ENCODE measurements around the gene AFF3.
A peak's percentile ranks its signal among the peaks of the same experiment; 100 is the strongest.
"Not testable (repeated sequence)": the region's sequence is repeated elsewhere in the genome, so short reads cannot be mapped to it uniquely, and the experiment has no call there.

AFF3 gene

DNA sequence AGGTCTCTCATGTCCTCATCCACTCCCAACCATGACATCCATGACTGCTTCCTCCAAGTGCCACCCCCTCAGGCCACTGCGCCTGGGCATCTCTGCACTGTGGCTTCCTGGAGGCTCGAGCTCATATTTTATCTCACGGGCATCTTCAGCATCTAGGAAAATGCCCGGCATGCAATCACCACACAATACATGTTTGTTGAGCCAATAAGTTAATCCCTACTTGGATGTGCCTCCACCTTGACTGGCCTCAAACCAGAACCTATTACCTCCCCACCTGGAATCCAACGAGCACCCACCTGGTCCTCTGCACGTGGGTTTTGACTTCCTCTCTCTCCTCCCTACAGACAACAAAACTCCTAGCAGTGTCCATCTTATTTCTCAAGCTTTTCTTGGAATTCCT is 453.7 kb downstream of the AFF3 start:
- no peak for DNase-seq

DNA sequence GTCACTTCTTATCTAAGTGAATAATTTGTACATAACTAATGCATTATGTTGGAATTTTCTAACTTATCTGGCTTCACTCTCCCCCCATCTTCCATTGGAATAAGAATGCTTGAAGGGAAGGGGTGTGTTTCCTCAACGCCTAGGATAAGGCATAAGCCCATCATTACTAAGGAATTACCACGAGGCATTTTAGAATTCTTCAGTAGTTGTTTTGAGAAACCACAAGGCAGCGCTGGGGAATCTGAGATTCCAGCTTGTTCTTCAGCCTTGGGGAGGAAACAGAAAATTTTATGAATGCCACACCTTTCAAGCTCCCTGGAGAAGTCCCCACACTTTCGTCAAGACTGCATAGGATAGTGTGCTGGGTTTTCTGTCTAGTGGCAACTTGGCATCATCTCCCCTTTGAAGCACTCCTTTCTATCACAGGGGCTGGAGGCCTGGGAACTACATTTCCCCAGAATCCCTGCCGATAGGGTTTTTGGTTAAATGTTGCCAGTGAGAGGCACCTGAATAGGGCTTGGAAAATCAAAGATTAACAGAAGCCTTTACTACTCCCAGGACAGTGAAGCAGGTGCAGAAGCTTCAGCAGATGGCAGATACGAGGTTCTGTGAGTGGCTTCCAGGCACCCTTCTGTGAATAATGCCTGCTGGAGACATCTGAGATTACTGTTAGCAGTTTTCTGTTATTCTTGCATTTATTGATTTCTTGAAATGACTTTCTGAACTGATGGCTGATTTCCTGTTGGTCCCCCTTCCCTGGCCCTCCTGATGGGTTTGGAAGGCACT is 459.9 kb downstream of the AFF3 start:
- DNase-seq = peak; percentile 96

DNA sequence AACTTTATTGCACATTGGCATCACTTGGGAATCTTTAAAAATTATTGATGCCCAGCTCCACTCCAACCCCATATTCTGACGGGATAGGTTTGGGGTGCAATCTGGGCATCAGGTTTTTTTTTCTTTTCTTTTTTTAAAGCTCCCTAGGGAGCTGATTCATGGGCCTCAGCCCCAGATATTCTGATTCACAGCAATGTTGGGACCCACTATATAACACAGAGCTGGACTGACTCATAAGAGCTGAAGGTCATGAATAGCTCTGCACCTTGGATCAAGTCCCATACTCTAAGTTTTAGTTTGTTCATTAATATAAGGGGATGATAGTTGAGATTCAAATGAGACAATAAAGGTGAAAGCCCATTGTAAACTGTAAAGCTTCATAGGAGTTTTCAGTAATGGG is 461.4 kb downstream of the AFF3 start:
- DNase-seq = no peak

DNA sequence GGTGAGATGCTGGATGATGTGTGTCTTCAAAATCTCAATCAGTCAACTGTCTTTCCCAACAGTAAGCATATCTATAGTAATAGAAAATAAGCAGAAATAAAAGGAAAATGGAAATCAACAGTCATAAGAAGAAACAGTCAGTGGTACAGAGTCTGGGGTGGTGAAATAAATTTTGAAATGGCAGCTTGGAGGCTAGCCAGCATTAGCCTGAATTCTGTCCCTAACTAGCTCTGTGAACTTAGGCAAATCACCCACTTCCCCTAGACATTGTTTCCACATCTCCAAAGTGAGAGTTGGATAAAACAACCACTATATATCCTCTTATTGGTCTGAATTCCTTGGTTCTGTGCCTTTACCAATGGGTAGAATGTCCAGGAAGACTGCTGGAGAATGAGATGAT is 462.9 kb downstream of the AFF3 start:
- no peak for DNase-seq

DNA sequence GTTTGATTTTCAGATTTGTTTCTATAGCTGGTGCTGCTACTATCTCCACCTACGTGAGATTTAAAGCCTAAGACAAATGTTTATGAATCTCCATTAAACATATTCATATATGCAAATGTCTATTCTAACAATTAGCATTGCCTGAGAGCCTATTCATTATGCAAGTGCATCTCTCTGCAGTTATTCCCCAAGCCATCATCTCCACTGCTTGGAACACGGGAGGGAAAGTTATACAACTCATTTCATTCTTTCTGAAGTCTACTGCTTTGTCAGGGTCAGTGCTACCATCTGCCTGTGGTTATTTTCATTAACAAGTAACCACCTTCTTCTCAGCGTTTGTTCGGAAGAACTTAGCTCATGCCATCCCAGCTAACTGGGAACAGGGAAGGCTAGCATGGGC is 463.8 kb downstream of the AFF3 start:
- no peak for DNase-seq

DNA sequence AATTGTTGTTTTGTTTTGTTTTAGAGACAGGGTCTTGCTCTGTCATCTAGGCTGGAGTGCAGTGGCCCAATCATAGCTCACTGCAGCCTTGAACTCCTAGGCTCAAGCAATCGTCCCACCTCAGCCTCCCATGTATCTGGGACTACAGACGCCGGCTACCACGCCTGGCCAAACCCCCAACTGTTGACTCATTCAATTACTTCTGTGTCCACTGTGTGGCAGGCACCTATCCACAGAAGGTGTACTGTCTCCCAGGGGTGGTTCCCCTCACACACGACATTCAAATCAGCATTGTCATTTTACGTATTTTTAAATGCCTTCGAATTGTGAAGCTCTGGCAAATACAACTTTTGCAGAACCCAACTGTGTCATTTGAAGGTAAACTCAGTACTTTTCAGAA is 464.6 kb downstream of the AFF3 start:
- DNase-seq = no peak

DNA sequence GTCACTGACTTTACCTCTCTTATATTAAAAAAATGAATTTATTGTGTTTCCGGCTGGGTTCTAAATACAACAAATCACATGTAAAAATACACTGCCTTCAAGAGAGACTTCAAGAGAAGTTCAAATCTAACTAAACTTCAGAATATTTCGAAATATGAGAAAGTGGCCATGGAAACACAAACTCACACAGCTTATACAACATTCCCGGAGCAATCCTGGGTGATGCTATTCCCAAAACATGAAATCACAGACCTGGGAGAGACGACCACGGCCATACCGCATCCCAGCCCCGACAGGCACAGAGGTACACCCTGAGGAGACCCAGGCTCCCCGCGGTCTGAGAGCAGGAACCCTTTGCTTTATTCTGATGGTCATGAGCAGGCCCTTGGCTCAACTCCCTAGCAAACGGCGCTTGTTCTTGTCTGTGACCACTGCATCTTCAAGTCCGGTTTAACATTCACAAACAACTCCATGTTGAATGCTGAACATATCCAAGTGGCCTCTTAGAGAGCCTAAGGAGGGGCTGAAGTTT is 467.2 kb downstream of the AFF3 start:
- no peak for DNase-seq

DNA sequence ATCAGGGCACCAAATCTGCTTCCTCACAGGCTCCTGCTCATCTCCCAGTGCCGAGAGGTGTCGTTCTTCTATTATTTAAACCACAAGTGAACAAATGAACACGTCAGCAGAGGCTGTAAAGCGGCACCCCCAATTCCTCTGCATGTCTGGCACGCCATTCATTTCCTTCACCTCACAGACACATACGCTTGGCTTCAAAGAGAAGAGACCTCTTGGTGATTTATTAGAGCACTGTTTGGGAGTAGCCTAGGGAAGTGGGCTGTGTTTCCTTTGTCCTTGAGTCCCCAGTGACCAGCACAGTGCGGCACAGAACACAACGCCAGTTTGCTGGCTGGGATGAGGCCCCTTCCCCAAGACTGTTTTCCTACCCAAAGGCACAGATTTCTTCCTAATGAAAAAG is 468.3 kb downstream of the AFF3 start:
- no peak for DNase-seq

DNA sequence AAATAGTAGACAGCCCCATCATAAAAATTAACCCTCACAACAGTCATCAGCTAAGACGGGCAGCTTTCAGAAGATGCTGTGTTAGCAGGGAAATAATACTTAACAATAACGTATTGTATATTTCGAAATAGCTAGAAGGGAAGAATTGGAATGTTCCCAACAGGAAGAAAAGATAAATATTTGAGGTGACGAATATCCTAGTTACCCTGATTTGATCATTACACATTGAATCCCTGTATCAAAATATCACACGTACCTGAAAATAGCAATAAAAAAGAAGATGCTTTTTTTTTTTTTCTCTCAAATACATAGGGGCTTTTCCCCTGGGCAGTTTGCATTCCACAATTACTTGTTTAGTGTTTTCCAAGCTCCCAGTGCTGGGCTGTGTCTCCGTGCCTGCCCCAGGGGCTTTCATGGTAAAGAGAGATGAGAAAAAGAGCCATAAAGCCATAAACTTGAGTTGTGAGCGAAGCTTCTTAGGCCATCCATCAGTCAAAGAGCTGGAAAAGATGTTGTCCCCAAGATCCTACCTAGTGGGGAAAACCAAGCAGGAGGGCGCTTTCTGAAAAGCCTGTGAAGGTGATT is 469.5 kb downstream of the AFF3 start:
- no peak for DNase-seq

DNA sequence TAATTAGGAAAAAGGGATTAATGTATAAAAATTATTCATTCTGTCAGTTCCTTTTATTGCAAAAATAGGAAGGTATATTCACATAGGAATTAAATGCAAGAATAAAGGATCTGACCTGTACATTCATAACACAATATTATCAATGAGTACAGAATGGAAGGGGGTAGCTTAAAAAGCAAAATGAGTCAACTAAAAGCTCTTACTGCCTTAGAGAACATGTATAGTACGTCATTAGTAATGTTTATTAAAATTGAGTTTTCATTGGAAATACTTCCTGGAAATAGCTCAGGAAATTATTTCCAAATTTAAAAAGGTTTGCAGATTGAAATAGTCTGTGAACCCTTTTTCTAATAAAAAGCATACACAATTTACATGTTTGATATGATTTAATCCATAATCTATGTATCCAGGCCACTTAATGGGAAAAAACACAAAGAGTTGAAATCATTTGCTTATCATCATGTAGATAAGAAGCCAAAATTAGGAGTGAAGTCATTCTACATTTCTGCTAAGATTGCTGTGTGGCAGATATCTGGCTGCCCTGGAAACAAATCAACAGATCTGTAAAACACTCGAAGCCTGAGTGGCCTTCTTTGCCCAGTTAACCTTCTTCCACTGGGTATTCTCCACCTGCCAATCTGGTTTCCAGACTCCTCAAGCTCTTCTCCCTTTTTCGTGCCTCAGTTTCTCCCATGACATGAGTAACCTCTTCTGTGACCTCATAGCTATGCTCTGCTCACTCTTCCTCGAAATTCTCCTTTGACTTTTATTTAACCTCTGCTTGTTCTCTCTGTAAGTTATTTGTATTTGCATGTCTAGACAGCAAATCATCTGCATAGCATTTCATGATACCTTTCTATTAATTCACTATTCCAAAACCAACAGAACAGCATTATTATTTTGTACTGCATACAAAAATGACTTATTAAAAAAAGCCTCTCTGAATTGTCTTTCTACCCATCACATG is 471.3 kb downstream of the AFF3 start:
- no peak for DNase-seq

DNA sequence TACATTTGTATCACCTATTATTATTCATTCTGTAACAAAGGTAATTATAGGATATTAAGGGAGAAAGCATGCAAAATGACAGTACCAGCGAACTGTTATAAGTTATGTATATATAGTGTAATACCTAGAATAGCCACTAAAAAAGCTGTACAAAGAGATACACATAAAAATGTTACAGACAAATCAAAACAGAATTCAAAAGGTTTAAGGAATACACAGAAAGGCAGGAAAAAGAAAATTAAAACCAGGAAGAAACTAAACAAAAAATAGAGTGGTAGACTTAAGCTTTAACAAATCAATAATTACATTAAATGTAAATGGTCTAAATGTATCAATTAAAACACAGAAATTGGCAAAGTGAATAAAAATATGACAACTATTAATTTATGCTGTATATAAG is 476.1 kb downstream of the AFF3 start:
- no peak for DNase-seq

DNA sequence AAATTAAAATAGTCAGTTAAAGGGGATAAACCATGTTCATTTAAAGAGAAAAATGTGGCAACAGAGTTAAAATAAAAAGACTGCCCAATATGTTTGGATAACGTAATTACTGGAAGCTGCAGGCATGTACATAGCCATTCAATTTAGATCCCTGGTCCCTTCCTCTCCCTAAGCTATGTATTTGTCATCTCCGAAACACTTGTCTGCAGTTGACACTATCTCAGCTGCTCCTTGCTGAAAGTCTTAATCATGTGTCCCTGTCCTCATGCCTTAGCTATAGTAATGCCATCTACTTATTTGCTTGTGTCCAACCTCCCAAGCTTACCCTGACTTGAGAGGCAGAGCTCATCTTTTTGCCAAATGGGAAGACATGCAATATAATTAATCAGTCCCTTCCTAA is 478.7 kb downstream of the AFF3 start:
- DNase-seq = no peak

DNA sequence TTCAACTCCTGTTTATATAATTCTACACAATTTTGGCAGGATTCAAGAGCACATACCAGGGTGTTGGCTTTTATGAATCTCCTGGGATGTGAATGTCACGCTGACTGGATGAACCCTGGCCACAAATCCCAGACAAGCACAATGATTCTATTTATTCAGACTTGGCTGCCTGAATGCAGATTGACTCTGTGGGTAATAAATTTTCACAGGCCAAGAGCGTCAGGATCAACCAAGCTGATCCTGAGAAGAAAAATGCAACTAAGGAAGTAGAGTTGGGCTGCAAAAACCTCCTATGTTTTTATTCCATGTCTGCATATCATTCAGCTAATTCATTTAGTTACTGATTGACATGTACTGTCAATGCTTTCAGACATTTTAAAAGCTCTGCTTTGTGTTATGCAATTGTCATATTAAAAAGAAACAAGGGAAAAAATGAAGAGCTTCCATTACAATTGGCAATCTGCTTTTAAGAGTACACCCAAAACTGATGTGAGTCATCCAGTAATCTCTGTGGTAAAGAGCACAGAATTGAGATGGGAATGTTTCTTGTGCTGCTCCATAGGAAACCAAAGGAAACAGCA is 479.5 kb downstream of the AFF3 start:
- peak; percentile 40 for DNase-seq

DNA sequence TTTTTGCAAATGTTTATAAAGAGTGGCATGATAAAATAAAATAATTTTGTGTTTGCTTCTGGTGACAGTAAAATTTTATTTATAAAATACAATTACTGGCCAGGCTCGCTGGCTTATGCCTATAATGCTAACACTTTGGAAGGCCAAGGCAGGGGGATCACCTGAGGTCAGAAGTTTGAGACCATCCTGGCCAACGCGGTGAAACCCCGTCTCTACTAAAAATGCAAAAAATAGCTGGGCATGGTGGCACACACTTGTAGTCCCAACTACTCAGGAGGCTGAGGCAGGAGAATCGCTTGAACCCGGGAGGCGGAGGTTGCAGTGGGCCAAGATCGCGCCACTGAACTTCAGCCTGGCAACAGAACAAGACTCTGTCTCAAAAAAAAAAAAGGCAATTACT is 480.6 kb downstream of the AFF3 start:
- not testable (repeated sequence) for DNase-seq

DNA sequence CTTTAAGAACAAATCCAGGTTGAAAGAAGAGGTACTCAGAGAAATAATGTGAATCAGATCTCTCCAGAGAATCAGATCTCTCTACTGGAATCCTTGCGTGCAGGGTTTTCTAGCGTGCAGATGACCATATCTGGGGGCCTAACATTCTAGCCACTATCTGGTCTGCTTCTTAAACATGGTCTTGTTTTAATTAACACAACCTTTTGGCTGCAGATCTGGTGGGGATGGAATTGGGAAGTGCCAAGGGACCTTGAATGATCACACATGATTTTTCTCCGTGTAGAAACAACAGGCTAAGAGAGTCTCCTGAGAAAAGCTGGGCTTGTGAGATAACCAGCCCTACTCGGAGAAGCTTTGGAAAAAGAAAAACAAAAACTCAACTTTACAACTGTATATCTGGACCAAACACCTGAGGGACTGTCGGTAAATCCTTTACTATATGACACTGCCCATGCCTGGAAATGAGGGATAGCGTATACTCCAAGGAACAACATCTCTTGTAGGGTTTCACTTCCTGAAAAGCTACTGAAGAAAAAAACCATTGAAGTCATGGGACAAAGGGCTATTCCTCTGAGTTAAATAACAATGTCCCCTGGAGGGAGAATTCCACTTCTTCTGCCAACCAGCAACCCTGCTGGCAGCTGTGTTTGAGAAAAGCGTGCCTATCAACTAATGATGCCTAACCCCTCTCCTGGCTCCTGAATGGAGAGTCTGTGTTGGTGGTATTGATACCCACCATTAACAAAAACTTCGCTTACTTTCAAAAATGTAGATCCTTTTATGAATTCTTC is 481.6 kb downstream of the AFF3 start:
- no peak for DNase-seq

DNA sequence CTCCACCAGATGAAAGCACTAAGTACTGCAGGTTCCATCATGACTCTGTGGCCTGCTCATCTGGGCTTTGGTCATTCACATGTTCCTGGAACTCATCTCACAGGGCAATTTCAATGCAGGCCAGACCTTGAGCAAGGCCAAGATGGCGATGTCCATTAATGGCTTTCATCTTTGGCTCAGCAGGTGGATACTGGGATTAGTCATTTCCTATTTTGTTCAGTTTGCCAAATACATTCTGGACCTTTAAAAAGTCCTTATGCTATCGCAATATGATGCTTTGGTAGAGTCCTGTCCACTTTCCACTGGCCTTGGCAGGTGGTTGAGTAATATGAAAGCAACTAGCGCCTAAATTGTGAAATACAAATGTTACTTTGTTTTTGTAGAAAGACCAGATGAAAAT is 482.5 kb downstream of the AFF3 start:
- DNase-seq = no peak

DNA sequence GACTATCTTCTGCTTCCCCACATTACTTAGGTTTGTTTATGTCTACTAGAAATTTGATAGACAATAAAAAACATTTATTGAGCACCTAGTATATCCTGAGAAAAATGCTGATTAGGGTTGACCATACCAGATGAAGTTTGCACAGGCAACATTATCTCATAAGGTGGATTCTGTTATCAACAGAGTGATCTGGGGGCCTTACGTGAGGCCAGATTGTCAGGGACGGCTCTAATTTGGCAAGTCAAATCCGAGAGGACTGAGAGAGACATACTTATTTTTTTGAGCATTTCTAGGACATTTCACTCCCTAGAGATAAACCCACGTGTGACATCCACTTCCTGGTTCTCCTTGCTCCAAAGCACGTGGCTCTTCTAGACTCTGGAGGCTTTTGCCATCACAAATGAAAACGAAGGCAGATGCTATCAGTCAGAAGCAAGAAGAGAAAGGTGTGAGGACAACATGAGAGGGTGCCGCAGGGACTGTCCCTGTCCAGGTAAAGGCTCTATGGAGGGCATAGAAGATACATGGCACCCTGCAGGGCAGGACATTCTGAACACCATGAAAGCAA is 484.6 kb downstream of the AFF3 start:
- DNase-seq = no peak

DNA sequence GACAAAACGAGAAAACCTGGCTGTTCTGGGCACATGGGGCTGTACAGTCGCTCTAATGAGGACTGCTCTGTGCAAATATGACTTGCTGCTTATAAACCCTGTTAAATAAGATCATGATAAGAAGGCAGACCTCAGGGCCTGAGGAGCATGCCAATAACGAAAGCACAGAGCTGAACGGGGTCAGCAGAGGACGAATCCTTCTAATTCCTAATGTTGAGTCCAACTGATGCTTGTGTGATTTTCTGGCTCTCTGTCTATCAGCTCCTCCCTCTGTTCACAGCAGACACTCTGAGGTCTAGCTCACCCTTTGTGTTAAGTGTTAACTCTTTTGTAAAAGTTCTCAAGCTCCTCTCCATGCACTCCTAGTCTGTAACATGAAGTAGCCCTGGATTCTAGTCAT is 485.4 kb downstream of the AFF3 start:
- DNase-seq = no peak

DNA sequence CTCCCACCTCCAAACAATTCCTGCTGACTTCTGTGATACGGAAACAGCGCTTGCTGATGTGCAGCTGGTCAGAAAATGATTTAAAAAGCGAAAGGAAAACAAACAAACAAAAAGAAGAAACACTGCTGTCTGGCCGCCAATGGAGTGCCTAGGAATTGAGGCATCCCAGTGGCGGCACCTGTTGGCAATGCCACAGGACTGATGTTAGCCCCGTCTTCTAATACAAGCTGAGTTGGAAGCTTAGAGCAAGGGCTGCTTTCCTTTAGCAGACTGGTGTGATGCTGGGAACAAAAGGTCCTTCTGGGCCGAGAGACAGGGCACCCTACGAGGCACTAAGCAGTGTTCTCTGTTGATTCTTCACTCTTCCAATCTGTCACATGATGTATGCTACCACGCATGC is 489.0 kb downstream of the AFF3 start:
- no peak for DNase-seq

DNA sequence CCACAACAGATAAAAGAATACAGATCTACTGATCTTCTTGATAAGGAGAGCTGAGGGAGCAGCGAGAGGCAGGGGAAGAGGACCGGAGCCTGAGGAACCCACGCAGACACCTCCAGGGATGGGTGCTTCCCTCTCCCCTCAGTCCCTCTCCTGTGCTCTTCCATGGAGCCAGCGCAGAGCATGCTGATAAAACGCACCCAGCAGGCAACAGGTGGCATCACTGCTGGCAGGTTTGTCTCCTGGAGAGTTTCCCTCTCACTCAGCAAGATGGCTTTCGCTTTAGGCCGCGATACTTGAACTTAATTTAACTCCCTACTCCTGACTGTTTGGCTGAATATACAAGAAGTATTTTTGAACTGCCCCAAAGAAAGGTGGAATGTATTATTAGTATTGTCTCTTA is 489.5 kb downstream of the AFF3 start:
- DNase-seq = no peak

DNA sequence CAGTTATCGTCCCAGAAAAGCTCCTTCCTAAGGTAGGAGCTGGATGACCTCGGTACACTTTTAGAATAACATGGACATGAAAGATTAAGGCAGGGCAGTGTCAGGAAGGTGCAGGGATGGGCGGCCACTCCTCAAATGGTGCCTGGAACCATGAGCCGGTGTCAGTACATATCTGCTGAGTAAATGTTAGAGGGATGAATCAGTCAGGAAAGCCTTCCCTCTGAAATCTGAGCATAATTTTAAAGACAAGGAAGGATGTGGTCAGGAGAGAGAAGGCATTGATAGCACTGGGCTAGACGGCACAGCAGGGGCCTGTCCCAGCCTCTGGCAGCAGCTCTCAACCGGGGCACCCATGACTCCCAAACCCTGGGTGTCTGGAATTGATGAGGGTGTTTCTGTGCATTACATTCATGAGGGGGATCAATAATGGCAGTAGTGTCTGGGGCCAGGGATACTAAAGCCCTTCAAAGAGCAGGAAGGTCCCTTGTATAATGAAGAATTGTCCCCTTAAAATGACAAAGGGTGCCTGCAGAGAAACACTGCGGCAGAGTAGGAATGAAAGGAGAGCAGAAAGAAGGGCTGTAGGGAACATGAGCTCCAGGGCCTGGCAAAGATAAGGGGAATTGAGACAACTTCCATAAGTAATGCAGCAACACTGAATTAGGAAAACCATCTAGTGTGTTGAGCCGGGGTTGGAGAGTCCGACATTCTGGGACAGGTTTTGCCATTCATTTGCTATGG is 490.3 kb downstream of the AFF3 start:
- no peak for DNase-seq

Measured in NCI-H2171 treated with DMSO at 0.1 percent for 48 hours (cell line).